ENCODE measurements around the gene ZNF311.

GRCh38 chr6:28995093-28995650, 9.9 kb downstream of the ZNF311 start:
- no peak for TF ChIP-seq CTCF (IDR thresholded peaks at IDR 0.05)
- TF ChIP-seq POLR2AphosphoS5 (IDR thresholded peaks at IDR 0.05): no peak
- TF ChIP-seq POLR2A (IDR thresholded peaks at IDR 0.05): no peak
